HCT116 (cell line): ENCODE results near the gene NOXO1. TPM values are rescaled to one million over a fixed set of nuclear protein-coding genes. Genes with fewer than 3 reads are reported as not detected.

Experiments used
- ATAC-seq: fragments of 200-7000 bp; cut with Tn5 transposase; 2 replicates; pipeline ENCODE4 v1.9.1; 2020; ENCODE audit warnings: mild to moderate bottlenecking, moderate library complexity
- BruUV-seq: library from RNA; stranded (reverse); fragments of 400-500 nt; replicated peaks from 2 replicates; lab custom pipeline; 2021; lab: Mats Ljungman, UMichigan
- CTCF ChIA-PET: fragments of 300-600 bp; sonication (Branson Sonifier 250); formaldehyde crosslinking; loops from one replicate; lab custom pipeline; 2021; ENCODE audit warnings: antibody characterized with exemption; lab: Charles Lee
- POLR2A ChIA-PET: fragments of 300-600, 350-600 bp; sonication (Branson Sonifier 250); formaldehyde crosslinking; loops from one replicate; lab custom pipeline; 2021; ENCODE audit warnings: antibody characterized with exemption; lab: Charles Lee
- RAD21 ChIA-PET, 2 experiments: fragments of 300-600 bp; sonication (Branson Sonifier 250); formaldehyde crosslinking; loops; one replicate each; lab custom pipeline; 2023; ENCODE audit warnings: low total read pairs in 2 of 2; ENCODE audit not compliant: uncharacterized antibody in 2 of 2, unreplicated experiment in 2 of 2, low non-redundant PET in 1 of 2; lab: Charles Lee
- DNase-seq: peaks from one replicate; pipeline ENCODE4 v3.0.0-alpha.2; 2010; ENCODE audit warnings: low read depth, low spot score
- H2AFZ ChIP-seq: fragments of 200-600 bp; shearing (Covaris generic), sonication (generic); 2 replicates; pipeline ENCODE4 v1.6.1; 2017; ENCODE audit warnings: low read depth, mixed run types, mixed read lengths, antibody characterized with exemption, low read length; ENCODE audit not compliant: poor library complexity, severe bottlenecking
- H3K27ac ChIP-seq: 2 replicates; pipeline ENCODE4 v1.5.1; 2012; ENCODE audit warnings: low read depth, low read length
- H3K27me3 ChIP-seq: fragments of 200-600 bp; sonication (generic); 2 replicates; pipeline ENCODE4 v1.6.1; 2016; ENCODE audit warnings: mixed run types, low read length, mixed read lengths; ENCODE audit not compliant: insufficient read depth
- H3K36me3 ChIP-seq, 2 experiments: fragments of 200-500 bp in 1 of 2; fragments of 200-600 bp in 1 of 2; sonication (Bioruptor generic) in 1 of 2; sonication (generic) in 1 of 2; 2 replicates each; pipeline versions ENCODE4 v1.5.1 to v1.6.1; 2014 to 2016; ENCODE audit warnings: low read length in 2 of 2, inconsistent platforms in 1 of 2, mixed read lengths in 1 of 2, mixed run types in 1 of 2; ENCODE audit not compliant: insufficient read depth in 2 of 2, control insufficient read depth in 1 of 2
- H3K4me1 ChIP-seq, 2 experiments: fragments of 200-600 bp in 1 of 2; sonication (generic) in 1 of 2; 2 replicates each; pipeline versions ENCODE4 v1.5.1 to v1.6.1; 2012 to 2017; ENCODE audit warnings: low read length in 2 of 2, inconsistent platforms in 1 of 2, mild to moderate bottlenecking in 1 of 2, mixed read lengths in 1 of 2, mixed run types in 1 of 2, moderate library complexity in 1 of 2; ENCODE audit not compliant: insufficient read depth in 2 of 2, control insufficient read depth in 1 of 2
- H3K4me2 ChIP-seq: fragments of 200-600 bp; sonication (generic); 2 replicates; pipeline ENCODE4 v1.6.1; 2017; ENCODE audit warnings: mixed run types, low read length, mixed read lengths
- H3K4me3 ChIP-seq, 2 experiments: fragments of 200-600 bp in 1 of 2; sonication (generic) in 1 of 2; replicated peaks in 1 of 2; 2 replicates each; pipeline ENCODE4 v1.5.1; 2011 to 2016; ENCODE audit warnings: low read length in 2 of 2, control low read depth in 1 of 2, low read depth in 1 of 2, mild to moderate bottlenecking in 1 of 2, mixed read lengths in 1 of 2, mixed run types in 1 of 2
- H3K79me2 ChIP-seq: fragments of 200-600 bp; sonication (generic); 2 replicates; pipeline ENCODE4 v1.6.1; 2017; ENCODE audit warnings: mild to moderate bottlenecking, mixed run types, low read length, moderate library complexity, mixed read lengths; ENCODE audit not compliant: insufficient read depth
- H3K9ac ChIP-seq: fragments of 200-600 bp; sonication (generic); 2 replicates; pipeline ENCODE4 v1.6.1; 2016; ENCODE audit warnings: low read length, mixed read lengths
- H3K9me2 ChIP-seq: fragments of 200-600 bp; sonication (generic), shearing (Covaris generic); 2 replicates; pipeline ENCODE4 v1.6.1; 2017; ENCODE audit warnings: mixed run types, mild to moderate bottlenecking, moderate library complexity; ENCODE audit not compliant: insufficient read depth
- H3K9me3 ChIP-seq, 2 experiments: fragments of 200-500 bp in 1 of 2; fragments of 200-600 bp in 1 of 2; sonication (Bioruptor generic) in 1 of 2; sonication (generic) in 1 of 2; 2 replicates each; pipeline ENCODE4 v1.6.1; 2014 to 2017; ENCODE audit warnings: low read length in 2 of 2, mixed read lengths in 2 of 2, inconsistent platforms in 1 of 2, low read depth in 1 of 2, mild to moderate bottlenecking in 1 of 2, mixed run types in 1 of 2, moderate library complexity in 1 of 2; ENCODE audit not compliant: control insufficient read depth in 1 of 2, insufficient read depth in 1 of 2
- H4K20me1 ChIP-seq: fragments of 200-600 bp; sonication (generic), shearing (Covaris generic); 2 replicates; pipeline ENCODE4 v1.6.1; 2017; ENCODE audit warnings: mixed run types, mild to moderate bottlenecking, moderate library complexity; ENCODE audit not compliant: insufficient read depth
- CBX3 ChIP-seq: IDR thresholded peaks from 2 replicates; pipeline ENCODE4 v1.6.1; 2012; ENCODE audit warnings: low read depth
- CEBPB ChIP-seq: IDR thresholded peaks from 2 replicates; pipeline ENCODE4 v1.6.1; 2012; ENCODE audit warnings: low read depth
- EGR1 ChIP-seq: IDR thresholded peaks from 2 replicates; pipeline ENCODE4 v1.6.1; 2012; ENCODE audit warnings: low read depth
- ELF1 ChIP-seq: IDR thresholded peaks from 2 replicates; pipeline ENCODE4 v1.6.1; 2012; ENCODE audit warnings: low read depth, borderline replicate concordance
- EZH2 ChIP-seq: fragments of 200-600 bp; sonication (generic); IDR thresholded peaks from 2 replicates; pipeline ENCODE4 v1.6.1; 2017; ENCODE audit warnings: antibody characterized with exemption, mixed run types
- EZH2phosphoT487 ChIP-seq: fragments of 200-600 bp; IDR thresholded peaks from 2 replicates; pipeline ENCODE4 v1.6.1; 2018; ENCODE audit warnings: antibody characterized with exemption, borderline replicate concordance
- FOSL1 ChIP-seq: IDR thresholded peaks from 2 replicates; pipeline ENCODE4 v1.6.1; 2012; ENCODE audit warnings: low read depth
- JUND ChIP-seq: IDR thresholded peaks from 2 replicates; pipeline ENCODE4 v1.6.1; 2012
- MAX ChIP-seq: IDR thresholded peaks from 2 replicates; pipeline ENCODE4 v1.6.1; 2012
- POLR2A ChIP-seq: IDR thresholded peaks from 2 replicates; pipeline ENCODE4 v1.7.0; 2011; ENCODE audit warnings: borderline replicate concordance; ENCODE audit not compliant: insufficient read depth, insufficient read length; ENCODE audit errors: extremely low read depth
- RAD21 ChIP-seq: IDR thresholded peaks from 2 replicates; pipeline ENCODE4 v1.6.1; 2012; ENCODE audit warnings: low read depth, mild to moderate bottlenecking
- REST ChIP-seq: IDR thresholded peaks from 2 replicates; pipeline ENCODE4 v1.6.1; 2012; ENCODE audit warnings: low read depth
- SIN3A ChIP-seq: IDR thresholded peaks from 2 replicates; pipeline ENCODE4 v1.6.1; 2012; ENCODE audit warnings: low read depth
- SRF ChIP-seq: IDR thresholded peaks from 2 replicates; pipeline ENCODE4 v1.6.1; 2012; ENCODE audit warnings: low read depth
- YY1 ChIP-seq: IDR thresholded peaks from 2 replicates; pipeline ENCODE4 v1.6.1; 2011; ENCODE audit warnings: low read length, low read depth, moderate library complexity, mild to moderate bottlenecking; ENCODE audit not compliant: insufficient replicate concordance; ENCODE audit errors: extremely low read depth
- ZBTB33 ChIP-seq: IDR thresholded peaks from 2 replicates; pipeline ENCODE4 v1.6.1; 2011; ENCODE audit warnings: mild to moderate bottlenecking, low read length, moderate library complexity; ENCODE audit not compliant: insufficient replicate concordance; ENCODE audit errors: extremely low read depth
- ZFX ChIP-seq: fragments of 450-650 bp; IDR thresholded peaks from 2 replicates; pipeline ENCODE4 v1.6.1; 2017
- ZNF274 ChIP-seq: fragments of 200-500 bp; sonication (Bioruptor generic); IDR thresholded peaks from 2 replicates; pipeline ENCODE4 v1.6.1; 2014; ENCODE audit warnings: mild to moderate bottlenecking, low read depth, low read length, inconsistent platforms
- intact Hi-C: fragments of 100-400 bp; cut with micrococcal nuclease; formaldehyde crosslinking; loops from 2 replicates; pipeline ENCODE4 v1.10.0; 2022
- total RNA-seq: library from RNA; stranded (reverse); gene quantifications from one replicate; pipeline ENCODE4 v1.2.1, GENCODE V29; 2021; ENCODE audit not compliant: unreplicated experiment

NOXO1 gene
- total RNA-seq, 1 experiment from 2014 or later = 10.0 TPM

GRCh38 chr16:2001035-2001434, 19.8 kb upstream of the NOXO1 start (continued):
- TF ChIP-seq YY1 = no peak
- no peak for TF ChIP-seq EZH2phosphoT487
- TF ChIP-seq SIN3A = no peak
- TF ChIP-seq, all 23 proteins: peak for 0

GRCh38 chr16:1999866-2000514, 18.7 kb upstream of the NOXO1 start:
- RAD21 ChIA-PET = interaction anchor here in 1 of 2 experiments (0.6 kb wide), 1 partner anchor 35 kb away, joined by 5 read pairs; the partner anchor contains the start of gene RPS2
- Histone ChIP-seq H3K4me3 (no peak overlapping the region), H3K4me2 (no peak overlapping the region), H3K9me3 (no peaks in the 10 kb centered on the region), H4K20me1 (no peaks in the 10 kb centered on the region; the same call in 1 of the 2 replicates), H3K36me3 (peaks cover 25 to 51% of the 10 kb centered on the region in 2 experiments; a peak in 3 of 4 replicates), H3K9me2 (no peaks in the 10 kb centered on the region), H3K27ac (no peak overlapping the region), H2AFZ (no peak overlapping the region), H3K9ac (no peak overlapping the region), H3K27me3 (no peaks in the 10 kb centered on the region), H3K79me2 (peaks cover 37% of the 10 kb centered on the region), H3K4me1 (peaks cover 8 to 16% of the 10 kb centered on the region in 2 experiments)
- CTCF ChIA-PET = no interaction called here
- POLR2A ChIA-PET = no interaction called here
- no peak for DNase-seq
- intact Hi-C loops = loop anchor here (5.0 kb wide), 1 partner anchor 142 kb away; no protein-coding TSS in a partner anchor
- no peak for ATAC-seq
- TF ChIP-seq ZFX = no peak
- no peak for TF ChIP-seq RAD21
- TF ChIP-seq REST = no peak
- no peak for TF ChIP-seq JUND
- TF ChIP-seq ELF1 = no peak
- TF ChIP-seq EZH2 = no peak
- no peak for TF ChIP-seq ZBTB33
- TF ChIP-seq MAX = no peak
- no peak for TF ChIP-seq SRF
- TF ChIP-seq EZH2phosphoT487 = no peak
- TF ChIP-seq EGR1 = no peak
- no peak for TF ChIP-seq YY1
- no peak for TF ChIP-seq CBX3
- TF ChIP-seq ZNF274 = no peak
- no peak for TF ChIP-seq POLR2A
- no peak for TF ChIP-seq FOSL1
- TF ChIP-seq CEBPB = no peak
- no TSS peak for BruUV-seq
